Skin epidermis (tissue), 12 donors: ENCODE results near the gene RBBP4.
"Not testable (repeated sequence)": the region's sequence is repeated elsewhere in the genome, so short reads cannot be mapped to it uniquely, and the experiment has no call there.

ENCODE experiments used
- H3K27ac ChIP-seq, 21 experiments: fragments of 200-600 bp; sonication (generic) in 11 of 21; one replicate each; pipeline ENCODE4 v1.5.0; 2020; ENCODE audit warnings: mild to moderate bottlenecking in 3 of 21, inconsistent platforms in 2 of 21, moderate library complexity in 2 of 21
- H3K4me3 ChIP-seq, 7 experiments: fragments of 200-600 bp; sonication (generic) in 2 of 7; one replicate each; pipeline ENCODE4 v1.5.0; 2020; ENCODE audit warnings: inconsistent platforms in 2 of 7, mild to moderate bottlenecking in 2 of 7, moderate library complexity in 1 of 7

Gene RBBP4

DNA sequence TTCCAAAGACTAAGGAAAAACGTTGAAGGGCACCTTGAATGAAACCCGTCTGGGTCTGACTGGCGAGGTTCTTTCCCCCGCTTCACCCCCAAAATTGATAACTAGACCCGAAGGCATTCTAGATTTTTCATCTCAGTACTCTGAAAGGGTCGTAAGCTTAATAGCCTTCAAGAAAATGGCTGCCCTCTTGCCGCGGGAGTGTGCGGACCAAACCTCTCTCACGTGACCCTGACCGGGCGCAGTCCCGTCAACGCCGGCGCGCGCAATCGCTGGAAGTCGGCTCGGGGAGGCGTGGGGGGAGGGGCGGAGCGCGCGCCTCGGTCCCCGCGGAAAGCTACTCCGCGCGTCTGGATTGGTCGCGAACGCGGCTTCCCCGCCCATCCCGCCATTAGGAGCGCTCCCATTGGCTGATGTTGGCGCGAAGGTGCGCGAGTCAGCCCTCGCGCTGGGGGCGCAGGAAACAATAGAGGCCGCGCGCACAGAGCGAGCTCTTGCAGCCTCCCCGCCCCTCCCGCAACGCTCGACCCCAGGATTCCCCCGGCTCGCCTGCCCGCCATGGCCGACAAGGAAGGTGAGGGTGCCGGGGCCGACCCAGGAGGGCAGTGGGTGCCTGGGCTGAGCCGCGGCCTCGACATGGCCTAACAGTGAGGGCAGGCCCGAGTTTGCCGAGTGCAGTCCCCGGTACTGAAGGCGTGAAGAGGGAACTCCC, at the start of gene RBBP4:
TSS of gene RBBP4 (plus strand) at position 457 of the 709 bp plus-strand sequence. CDS start at position 556, 99 bp downstream.
- Histone ChIP-seq H3K27ac (peak within 1 kb of the TSS; percentile 73 to 99 (median 97)), H3K4me3 (peak within 1 kb of the TSS; percentile 54 to 92 (median 75))

DNA sequence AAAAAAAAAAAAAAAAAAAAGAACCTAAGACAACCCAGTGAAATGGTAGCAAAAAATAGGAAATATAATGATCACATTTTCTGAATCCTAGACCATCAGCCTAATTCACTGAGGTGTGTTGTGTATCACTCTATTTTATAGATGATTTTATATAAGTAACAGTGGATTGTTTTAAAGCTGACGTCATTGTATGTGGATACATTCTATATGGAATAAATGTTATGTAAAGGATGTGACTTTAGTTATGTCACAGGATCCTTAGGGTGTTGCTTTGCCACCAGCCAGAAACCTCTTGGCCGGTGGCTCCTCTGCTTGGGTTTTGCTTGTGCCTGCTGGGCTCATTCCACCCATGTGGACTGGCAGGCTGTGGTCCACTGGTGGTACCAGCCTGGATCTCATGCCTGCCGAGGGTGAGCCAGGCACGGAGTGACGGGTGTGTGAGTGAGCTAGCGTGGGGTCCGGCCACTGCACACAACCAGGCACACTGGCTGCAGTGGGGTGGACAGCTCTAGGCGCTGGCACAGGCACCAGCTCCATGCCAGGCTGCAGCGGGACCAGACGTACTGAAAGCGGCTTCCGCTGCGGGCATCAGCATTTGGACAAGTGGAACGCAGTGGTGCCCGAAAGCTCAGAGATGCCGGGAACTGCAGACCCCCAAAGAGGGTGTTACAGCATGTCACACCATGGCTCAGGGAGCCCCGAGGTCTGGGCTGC, 45.1 kb upstream of the RBBP4 start:
- no peak overlapping the region for H3K4me3 ChIP-seq
- H3K27ac ChIP-seq: no peak overlapping the region

DNA sequence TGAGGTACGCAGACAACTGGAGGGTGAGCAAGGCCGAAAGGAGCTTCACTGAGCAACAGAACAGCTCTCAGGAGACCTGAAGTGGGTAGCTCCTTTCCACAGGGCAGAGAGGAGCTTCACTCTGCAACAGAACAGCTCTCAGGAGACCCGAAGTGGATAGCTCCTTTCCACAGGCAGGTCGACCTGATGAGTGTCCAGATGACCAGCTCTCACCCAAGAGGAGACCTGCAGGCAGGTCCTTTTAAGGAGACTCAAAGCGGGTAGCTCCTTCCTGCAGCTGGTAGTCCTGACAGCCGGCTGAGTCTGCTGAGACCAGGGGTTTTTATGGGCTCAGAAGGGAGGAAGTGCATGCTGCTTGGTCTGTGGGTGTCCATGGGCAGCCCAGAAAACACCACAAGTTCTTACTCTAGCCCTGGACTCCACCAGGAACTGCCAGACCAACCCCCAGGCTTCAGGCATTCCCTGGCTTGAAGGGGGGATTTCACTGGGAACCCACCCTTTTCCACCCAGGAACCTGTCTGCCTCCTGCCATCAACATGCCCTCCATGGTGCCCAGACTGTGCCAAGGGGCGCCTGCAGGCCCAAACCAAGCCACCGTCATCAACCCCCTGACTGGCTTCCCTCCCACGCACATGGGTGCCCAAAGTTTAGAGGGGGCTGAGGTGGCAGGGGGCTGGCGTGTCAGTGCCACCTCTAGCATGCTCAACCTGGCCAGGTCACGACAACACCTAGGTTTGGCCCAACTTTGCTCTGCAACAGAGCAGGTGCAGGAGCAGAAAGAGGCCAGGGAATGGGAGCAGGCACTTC, 44.2 kb upstream of the RBBP4 start:
- no peak overlapping the region for H3K4me3 ChIP-seq
- H3K27ac ChIP-seq: no peak overlapping the region

DNA sequence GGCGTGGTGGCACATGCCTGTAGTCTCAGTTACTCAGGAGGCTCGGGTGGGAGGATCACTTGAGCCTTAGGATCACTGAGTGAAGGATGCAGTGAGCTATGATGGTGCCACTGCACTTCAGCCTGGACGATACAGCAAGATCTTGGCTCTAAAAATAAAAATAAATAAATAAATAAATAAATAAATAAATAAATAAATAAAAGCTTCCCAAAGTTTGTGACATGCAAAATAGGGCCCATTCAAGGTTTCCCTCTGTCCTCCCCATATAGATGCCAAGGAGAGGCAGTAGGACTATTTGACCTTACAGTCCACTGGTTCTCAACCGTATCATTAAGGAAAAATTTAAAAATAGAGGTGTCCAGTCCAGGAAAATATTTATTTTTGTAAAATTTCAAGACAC, 41.8 kb upstream of the RBBP4 start:
- Histone ChIP-seq H3K4me3 (no peak overlapping the region), H3K27ac (no peak overlapping the region)

DNA sequence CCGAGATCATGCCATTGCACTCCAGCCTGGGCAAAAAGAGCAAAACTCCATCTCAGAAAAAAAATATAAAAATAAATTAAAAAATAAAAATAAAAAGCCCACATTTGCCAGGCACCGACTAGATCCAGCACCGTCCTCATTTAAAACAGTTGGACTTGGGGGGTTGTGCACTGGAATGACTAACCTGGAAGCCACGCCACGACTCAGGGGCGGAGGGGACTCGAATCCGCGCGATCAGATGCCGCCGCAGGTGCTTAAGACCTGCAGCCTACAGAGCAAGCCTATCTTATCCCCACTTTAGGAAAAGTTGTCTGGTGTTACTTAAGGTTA, 39.2 kb upstream of the RBBP4 start:
- peak overlapping the region; percentile 16 to 45 (median 36) for H3K4me3 ChIP-seq
- H3K27ac ChIP-seq: peak overlapping the region in 3 of 21 experiments; percentile 1 to 47 (median 6)

DNA sequence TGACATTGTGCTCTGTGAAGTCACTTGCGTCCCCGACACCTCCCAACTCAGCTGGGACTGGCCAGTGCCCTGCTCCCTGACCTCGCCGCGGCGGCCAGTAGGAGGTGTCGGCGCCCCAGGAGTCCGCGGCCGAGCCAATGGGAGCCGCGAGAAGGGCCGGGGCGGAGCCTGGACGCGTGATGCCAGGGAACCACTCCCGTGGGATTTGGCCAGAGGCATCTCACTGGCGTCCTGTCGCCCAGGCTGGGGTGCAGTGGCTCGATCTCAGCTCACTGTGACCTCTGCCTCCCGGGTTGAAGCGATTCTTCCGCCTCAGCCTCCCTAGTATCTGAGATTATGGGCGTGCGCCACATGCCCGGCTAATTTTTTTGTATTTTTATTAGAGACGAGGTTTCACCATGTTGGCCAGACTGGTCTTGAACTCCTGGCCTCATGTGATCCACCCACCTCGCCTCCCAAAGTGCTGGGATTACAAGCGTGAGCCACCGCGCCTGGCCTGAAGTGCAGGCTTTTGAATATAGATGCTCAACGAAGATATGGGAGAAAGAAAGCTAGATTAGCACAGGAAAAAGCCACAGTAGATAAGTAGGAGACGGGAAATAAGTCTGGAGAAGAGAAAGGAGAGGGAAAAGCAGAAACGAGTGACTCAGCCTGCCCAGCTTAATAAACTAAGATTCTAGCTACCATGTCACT, 38.7 kb upstream of the RBBP4 start:
- Histone ChIP-seq H3K4me3 (peak overlapping the region; percentile 16 to 45 (median 36)), H3K27ac (peak overlapping the region in 4 of 21 experiments; percentile 1 to 47 (median 12))

DNA sequence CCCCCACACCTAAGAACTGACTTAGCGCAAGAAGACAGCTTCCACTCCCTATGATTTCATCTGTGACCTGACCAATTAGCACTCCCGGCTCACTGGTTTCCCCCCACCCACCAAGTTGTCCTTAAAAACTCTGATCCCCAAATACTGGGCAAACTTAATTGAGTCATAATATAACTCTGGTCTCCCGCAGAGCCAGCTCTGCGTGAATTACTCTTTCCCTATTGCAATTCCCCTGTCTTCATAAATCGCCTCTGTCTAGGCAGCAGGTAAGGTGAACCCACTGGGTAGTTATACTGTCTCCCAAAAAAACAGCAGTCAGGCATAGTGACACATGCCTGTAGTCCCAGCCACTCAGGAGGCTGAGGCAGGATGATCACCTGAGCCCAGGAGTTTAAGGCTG, 37.5 kb upstream of the RBBP4 start:
- no peak overlapping the region for H3K27ac ChIP-seq
- no peak overlapping the region for H3K4me3 ChIP-seq

DNA sequence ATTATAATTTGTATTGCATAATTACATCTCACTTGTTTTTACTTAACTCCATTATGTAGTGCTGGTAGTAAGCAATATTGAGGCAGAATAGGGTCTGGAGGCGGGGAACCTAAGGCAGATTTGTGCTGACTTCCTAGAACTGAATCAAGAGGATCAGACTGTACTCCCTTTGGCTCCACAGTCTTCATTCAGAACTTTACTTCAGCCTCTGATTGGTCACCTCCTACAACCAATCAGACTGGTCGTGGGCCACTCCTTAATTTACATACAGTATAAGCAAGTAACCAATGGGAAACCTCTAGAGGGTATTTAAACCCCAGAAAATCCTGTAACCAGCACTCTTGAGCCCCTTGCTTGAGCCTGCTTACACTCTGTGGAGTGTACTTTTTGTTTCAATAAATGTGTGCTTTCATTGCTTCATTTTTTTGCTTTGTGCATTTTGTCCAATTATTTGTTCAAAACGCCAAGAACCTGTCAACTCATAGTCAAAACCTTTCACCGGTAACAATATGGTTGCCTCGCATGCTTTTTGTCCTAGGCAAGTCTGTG, 32.3 kb upstream of the RBBP4 start:
- Histone ChIP-seq H3K4me3 (no peak overlapping the region), H3K27ac (no peak overlapping the region)

DNA sequence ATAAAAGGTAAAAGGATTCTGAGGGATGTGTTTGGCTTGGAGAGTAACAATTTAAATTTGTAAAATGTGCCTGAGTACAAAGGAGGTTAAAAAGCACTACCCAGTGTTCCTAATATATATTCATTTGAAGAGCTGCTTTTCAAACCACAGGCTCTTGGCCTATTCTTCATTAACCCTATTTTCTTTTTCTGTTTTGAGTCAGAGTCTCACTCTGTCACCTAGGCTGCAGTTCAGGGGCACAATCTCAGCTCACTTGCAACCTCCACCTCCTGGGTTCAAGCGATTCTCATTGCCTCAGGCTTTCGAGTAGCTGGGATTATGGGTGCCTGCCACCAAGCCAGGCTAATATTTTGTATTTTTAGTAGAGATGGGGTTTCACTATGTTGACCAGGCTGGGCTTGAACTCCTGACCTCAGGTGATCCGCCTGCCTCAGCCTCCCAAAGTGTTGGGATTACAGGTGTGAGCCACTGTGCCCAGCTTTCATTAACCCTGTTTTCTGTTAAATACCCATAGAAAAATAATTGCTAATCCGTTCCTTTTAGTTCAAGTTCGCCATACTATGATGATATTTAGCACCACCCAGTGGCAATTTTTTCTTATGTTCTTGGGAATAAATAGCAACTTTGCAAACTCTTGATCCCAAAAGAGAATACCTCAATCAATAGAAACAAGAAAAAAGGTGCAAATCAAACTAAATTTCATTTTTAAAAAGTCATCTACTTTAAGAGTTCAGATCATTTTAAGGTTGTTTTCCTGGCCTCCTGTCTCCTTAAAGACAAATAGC, 31.1 kb upstream of the RBBP4 start:
- H3K4me3 ChIP-seq: no peak overlapping the region
- no peak overlapping the region for H3K27ac ChIP-seq

DNA sequence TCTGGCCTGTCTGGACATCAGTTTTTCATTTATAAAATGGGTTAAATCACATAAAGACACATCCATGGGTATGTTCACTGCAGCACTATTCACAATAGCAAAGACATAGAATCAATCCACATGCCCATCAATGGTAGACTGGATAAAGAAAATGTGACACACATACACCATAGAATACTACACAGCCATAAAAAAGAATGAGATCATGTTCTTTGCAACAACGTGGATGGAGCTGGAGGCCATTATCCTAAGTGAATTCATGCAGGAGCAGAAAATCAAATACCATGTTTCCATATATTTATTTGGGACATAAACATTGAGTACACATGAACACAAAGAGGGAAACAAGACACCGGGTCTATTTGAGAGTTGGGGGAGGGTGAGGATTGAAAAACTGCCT, 28.8 kb upstream of the RBBP4 start:
- Histone ChIP-seq H3K27ac (no peak overlapping the region), H3K4me3 (no peak overlapping the region)

DNA sequence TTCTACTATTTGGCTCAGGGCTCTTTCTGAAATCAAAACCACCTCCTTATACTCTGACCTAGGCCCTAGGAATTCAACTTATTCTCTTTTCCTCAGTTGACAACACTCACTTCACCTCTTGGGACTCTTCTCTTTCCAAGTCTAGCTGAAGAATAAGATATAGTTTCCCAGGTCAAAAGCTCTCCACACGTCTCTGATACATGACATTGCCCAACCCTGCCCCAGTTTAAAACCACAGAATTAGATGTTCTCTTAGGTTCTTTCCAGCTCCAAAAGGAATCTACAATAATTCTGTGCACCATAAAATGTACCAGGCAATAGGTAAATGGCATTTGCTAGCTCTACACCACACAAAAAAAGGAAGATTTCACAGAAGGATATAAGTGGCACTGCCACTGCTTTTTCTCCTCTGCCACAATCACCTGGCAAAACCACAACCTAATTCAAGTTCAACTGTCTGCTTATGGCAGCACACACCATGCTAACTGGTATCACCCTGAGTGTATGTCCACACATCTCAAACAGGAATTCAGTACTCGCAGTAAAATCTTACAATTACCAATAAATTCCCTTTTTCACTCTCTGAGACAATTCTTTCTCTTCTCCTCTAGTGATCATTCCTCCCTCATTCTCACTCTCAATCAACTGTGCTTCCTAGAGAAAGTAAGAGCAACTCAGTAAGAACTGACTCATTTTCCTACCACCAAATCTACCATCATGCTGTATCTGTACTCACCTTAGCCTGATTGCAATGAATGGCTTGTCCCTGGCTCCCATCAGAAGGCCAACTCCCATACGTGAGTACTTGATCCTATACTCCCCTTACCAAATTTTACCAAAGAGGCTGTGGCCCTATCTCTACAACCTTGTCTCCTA, 28.0 kb upstream of the RBBP4 start:
- H3K27ac ChIP-seq: peak overlapping the region in 2 of 21 experiments; percentile 3 to 10
- no peak overlapping the region for H3K4me3 ChIP-seq

DNA sequence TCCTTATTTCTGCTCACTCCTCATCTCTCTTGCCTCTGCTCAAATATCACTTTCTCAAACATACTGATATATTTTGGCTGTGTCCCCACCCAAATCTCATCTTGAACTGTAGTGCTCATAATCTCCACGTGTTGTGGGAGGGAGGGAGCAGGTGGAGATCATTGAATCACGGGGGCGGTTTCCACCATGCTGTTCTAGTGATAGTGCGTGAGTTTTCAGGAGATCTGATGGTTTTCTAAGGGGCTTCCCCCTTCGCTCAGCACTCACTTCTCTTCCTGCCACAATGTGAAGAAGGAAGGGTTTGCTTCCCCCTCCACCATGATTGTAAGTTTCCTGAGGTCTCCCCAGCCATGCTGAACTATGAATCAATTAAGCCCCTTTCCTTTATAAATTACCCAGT, 27.2 kb upstream of the RBBP4 start:
- H3K27ac ChIP-seq: no peak overlapping the region

DNA sequence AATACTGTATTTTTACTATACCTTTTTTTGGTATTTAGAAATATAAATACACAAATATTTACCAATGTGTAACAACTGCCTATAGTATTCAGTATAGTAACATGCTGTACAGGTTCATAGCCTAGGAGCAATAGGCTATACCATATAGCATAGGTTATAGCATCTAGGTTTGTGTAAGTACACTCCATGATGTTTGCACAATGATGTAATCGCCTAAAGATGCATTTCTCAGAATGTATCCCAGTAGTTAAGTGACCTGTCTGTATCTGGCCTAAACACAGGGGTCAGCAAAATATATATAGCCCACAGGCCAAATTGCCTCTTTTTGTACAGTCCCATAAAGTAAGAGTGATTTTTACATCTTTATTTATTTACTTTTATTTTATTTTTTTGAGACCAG, 24.8 kb upstream of the RBBP4 start:
- H3K4me3 ChIP-seq: no peak overlapping the region
- H3K27ac ChIP-seq: no peak overlapping the region

More for the DNA sequence above, 27.2 kb upstream of the RBBP4 start:
- no peak overlapping the region for H3K4me3 ChIP-seq

DNA sequence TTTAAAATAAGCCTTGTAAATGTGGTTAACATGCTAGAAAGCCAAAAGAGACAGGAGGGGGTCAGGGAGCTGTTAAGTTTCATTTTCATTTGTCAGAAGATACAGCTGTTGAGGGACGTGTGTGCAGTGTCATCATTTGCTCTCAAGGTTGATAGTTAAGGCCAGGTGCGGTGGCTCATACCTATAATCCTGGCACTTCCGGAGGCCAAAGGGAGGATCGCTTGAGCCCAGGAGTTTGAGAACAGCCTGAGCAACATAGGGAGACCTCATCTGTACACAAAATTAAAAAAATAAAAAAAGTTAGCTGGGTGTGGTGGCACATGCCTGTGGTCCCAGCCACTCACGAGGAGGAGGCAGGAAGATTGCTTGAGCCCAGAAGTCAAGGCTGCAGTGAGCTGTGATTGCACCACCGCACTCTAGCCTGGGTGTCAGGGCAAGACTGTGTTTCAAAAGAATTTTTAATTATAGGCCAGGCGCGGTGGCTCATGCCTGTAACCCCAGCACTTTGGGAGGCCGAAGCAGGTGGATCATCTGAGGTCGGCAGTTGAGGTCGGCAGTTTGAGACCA, 23.3 kb upstream of the RBBP4 start:
- H3K4me3 ChIP-seq: no peak overlapping the region
- peak overlapping the region in 3 of 21 experiments; percentile 32 to 72 (median 34) for H3K27ac ChIP-seq

DNA sequence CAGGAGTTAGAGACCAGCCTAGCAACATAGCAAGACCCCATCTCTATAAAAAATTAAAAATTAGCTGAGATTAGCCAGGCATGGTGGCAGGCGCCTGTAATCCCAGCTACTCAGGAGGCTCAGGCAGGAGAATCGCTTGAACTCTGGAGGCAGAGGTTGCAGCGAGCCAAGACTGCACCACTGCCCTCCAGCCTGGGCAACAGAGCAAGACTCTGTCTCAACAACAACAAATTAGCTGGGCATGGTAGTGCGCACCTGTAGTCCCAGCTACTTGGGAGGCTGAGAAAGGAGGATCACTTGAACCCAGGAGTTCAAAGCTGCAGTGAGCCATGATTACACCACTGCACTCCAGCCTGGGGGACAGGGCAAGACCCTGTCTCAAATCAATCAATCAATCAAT, 20.8 kb upstream of the RBBP4 start:
- H3K4me3 ChIP-seq, H3K27ac ChIP-seq: not testable (repeated sequence)

DNA sequence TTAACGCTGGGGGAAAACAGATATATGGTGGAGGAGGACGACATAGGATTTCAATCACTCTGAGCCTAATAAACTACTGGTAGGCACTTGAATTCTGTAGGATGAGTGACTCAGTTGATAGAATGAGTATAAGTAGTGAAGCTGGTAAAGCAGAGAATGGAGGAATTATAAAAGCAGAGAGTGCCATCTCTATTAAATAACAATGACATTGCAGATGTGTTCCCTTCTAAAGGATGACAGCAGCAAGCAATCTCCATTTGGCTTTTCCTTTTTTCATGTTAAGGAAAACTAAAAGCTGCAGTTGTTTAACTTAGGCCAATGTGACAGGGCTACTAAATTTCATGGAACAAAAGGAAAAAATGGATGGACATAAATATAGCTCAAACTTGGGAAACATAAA, 18.2 kb upstream of the RBBP4 start:
- no peak overlapping the region for H3K4me3 ChIP-seq
- H3K27ac ChIP-seq: no peak overlapping the region

DNA sequence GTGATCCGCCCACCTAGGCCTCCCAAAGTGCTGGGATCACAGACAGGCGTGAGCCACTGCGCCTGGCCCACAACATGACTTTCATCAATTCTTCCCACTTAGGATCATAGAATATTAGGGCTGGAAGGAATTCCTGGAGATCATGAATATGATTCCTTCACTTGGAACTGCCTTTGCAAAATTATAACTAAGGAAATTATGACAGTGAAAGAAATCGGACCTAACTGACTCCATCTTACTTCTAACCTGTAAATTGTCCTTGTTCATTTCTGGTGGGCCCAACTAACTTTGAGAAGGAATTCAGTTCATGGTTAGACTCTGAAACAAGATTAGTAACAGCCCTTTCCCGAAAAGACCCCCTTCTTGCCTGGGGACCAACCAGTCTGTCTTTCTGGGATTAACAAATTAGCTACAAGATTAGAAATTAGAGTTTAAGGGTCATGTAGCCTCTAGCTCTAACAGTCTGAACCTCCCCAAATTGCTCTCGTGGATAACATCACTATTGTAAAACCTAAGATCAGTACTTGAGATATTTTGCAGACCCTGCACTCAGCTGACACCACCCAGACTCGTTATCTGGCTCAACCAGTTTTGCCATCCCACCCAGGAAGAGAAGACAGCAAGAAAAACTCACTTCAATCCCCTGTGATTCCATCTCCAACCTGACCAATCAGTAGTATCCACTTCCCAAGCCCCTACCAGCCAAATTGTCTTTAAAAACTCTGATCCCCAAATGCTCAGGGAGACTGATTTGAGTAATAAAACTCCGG, 15.3 kb upstream of the RBBP4 start:
- H3K27ac ChIP-seq: no peak overlapping the region
- H3K4me3 ChIP-seq: no peak overlapping the region
